Esophagus muscularis mucosa (tissue), 3 donors: Measurements from ENCODE around the gene SLAMF8.

Experiments
- CTCF ChIP-seq, 3 experiments: fragments of 200-600 bp in 2 of 3; fragments of 450-650 bp in 1 of 3; sonication (generic) in 2 of 3; IDR thresholded peaks; one replicate each; pipeline ENCODE4 v1.5.1; 2017 to 2019; ENCODE audit warnings: antibody characterized with exemption in 3 of 3, mild to moderate bottlenecking in 2 of 3, moderate library complexity in 1 of 3
- EP300 ChIP-seq: sonication (generic); formaldehyde crosslinking; IDR thresholded peaks from one replicate; pipeline ENCODE4 v1.6.1; 2017; ENCODE audit warnings: antibody characterized with exemption

- TF ChIP-seq EP300, result no peak
- no peak for TF ChIP-seq CTCF (IDR thresholded peaks at IDR 0.05)
These were observed 44.7 kb upstream of the SLAMF8 start for GRCh38 chr1:159781992-159782391.
